NCI-H1417 (cell line): ENCODE measurements around the gene TCF3.
A peak's percentile ranks its signal among the peaks of the same experiment; 100 is the strongest.

Experiments used
- DNase-seq, 3 experiments: peaks; one replicate each; lab custom pipeline; 2025; lab: John Stamatoyannopoulos, UW

Gene TCF3

GRCh38 chr19:1580957-1581356, 71.5 kb downstream of the TCF3 start:
- no peak for DNase-seq

DNA sequence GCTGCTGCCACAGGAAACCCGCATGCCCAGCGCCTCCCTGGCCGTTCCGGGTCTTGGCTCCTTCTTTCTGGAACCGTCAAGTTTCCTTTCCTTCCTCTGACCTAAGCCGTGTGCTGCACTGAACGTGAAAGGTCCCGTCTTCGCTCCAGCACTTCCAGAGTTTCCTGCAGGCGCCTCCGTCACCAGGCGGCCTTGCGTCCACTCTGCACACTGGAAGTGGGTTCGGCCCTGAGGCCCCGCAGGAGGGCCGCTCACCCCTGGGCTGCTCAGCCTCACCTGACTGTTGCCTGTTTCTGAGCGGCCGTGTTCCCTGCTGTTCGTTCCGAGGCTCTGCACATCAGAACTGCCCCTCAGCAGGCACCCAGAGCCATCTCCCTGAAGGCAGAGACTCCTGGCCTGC, 72.0 kb downstream of the TCF3 start:
- no peak for DNase-seq

DNA sequence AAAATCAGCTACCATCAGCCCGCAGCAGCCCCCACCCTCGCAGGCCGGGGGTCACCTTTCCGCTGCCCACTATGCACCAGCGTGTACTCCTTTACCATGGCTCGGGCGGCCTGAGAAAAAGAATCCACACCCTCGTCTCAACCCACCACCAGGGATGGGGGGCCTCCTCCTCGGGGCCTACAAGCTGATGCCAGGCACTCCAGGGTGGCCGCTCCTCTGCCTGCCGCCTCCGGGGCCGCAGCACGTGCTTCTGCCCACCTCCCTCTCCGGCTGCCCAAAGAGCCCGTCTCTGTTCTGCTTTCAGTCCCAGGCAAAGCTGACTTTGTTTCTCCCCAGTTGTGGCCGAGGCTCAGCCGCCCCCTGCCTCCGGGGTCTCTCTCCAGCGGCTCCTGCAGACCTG, 73.2 kb downstream of the TCF3 start:
- DNase-seq, result no peak

GRCh38 chr19:1577929-1578618, 74.3 kb downstream of the TCF3 start:
- DNase-seq, result peak in 1 of 3 experiments; percentile 46

DNA sequence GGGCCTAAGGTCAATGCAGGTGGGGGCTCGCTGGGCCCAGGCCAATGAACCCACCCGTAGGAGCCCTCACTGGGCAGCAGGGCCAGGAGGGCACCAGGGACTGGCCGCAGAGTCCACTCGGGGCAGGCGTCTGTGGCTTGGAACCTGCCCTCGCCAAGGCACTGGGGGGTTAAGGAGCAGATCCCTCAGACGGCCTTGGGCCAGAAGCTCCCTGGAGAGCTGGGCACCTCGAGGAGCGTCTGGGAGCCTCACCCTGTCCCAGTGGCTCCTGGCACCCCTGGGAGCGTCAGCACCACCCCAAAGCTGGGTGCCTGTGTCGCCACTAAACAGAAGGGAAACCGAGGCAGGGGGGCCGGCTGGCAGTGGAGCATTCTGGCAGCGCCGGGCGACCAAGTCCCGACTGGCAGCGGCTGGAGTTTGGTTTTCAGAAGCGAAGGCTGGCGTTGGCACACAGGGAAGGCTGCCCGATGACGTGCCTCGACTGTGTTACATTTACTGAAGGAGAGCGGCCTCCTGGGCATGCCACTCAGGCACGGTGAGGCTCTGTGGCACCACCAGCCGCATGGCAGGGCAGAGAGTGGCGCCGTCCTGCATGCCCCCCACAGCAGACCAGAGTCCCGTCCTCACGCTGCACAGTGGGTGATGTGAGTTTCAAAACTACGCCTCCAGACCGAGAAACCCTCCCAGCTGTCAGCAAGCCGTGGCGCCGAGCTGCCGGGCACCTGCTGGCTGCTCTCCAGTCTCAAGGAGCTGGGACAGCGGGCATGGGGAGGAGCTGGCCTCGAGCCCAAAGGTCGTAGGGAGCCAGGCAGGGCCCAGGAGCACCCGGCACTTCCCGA, 75.1 kb downstream of the TCF3 start:
- DNase-seq, result peak; percentile 48 to 69 (median 68)

- no peak for DNase-seq
Observed at GRCh38 chr19:1576242-1577089, 75.9 kb downstream of the TCF3 start.

DNA sequence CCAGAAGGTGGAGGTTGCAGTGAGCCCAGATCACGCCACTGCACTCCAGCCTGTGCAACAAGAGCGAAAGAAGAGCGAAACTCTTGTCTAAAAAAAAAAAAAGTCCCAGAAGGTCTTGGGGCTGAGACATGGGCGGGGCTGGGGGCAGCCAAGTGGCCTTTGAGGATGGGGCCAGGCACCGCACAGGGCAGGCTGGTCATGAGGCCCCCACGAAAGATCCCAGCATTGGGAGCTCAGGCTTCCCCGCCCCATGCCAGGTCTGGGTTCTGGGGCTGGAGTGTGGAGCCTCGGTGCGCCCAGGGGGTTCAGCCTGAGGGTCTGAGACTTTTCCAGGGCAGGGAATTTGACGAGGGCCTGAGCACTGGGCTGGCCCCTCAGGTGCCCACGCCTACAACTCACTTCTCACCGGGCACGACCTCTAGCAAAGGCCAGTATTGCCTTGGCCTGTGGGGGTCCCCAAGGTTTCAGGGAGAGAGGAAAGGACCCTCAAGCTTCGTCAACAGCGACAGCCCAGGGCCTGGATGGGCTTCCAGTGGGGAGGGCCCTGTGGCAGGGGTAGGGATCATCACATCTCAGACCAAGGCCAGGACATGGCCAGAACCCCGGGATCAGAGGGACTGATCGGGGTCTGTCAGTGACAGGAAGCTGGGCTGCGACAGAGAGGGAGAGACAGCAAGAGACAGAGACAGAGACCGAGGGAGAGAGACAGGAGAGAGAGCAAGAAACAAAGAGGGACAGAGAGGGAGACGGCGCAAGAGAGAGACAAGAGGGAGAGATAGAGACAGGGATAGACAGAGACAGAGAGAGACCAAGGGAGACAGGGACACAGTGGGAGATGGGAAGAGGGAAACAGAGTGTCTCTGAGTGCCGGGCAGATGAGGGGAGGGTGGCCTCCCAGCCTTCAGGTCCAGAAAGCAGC, 76.8 kb downstream of the TCF3 start:
- DNase-seq, result no peak

DNA sequence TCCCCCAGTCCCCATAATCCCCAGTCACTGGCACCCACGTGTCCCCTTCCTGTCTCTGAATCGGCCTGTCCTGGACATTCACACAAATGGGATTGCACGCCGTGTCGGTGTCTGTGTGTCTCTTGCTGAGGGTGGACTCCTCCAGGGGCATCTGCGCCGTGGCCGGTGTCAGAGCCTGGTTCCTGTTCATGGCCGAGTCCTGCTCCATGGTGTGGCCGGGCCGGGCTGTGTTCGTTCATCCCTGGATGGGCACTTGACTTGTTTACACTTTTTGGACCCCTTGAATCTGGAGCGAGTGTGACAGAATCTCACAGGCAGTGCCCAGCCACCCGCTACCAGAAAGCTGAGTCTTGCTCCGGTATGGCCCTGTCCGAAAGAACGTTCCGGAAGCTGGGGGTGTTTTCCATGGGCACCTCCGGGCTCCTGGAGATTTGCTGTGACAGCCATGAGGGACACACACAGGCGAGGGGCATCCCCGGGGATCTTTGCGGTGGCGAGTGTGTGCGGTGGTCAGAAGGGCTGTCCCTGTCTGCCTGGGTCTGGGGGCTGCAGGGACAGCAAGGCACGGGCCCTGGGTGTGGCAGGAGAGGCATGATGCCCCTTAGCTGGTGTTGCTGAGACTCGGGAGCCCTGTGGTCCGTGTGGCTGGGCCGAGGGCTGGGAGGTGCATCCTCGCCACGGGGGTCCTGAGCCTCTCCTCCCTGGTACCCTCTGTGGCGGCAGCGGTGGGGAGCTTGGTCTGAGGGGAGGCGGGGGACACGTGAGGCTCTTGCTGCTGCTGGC, 77.9 kb downstream of the TCF3 start:
- no peak for DNase-seq

- no peak for DNase-seq
Observed at GRCh38 chr19:1572795-1573194, 79.6 kb downstream of the TCF3 start.

- DNase-seq, result no peak
Observed at GRCh38 chr19:1571358-1571757, 81.1 kb downstream of the TCF3 start.

DNA sequence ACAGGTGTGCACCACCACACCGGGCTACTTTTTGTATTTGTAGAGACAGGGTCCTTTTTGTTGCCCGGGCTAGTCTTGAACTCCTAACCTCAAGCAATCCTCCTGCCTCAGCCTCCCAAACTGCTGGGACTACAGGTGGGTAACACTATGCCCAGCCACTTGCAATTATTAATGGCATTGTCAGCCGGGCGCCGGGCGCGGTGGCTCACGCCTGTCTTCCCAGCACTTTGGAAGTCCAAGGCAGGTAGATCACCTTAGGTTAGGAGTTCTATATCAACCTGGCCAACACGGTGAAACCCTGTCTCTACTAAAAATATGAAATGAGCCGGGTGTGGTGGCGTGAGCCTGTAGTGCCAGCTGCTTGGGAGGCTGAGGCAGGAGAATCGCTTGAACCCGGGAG, 81.6 kb downstream of the TCF3 start:
- DNase-seq, result no peak

DNA sequence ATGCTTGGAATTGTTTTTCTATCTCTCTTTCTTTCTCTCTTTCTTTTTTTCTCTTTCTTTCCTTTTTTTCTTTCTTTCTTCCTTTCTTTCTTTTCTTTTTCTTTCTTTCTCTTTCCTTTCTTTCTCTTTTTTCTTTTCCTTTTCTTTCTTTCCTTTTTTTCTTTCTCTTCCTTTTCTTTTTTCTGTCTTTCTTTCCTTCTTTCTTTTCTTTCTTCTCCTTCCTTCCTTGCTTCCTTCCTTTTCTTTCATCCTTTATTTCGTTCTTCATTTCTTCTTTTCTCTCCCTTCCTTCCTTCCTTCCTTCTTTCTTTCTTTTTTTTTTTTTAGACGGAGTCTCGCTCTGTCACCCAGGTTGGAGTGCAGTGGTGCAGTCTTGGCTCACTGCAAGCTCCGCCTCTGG, 82.4 kb downstream of the TCF3 start:
- DNase-seq, result no peak

- peak; percentile 79 to 92 (median 87) for DNase-seq
Observed at GRCh38 chr19:1568320-1569019, 83.9 kb downstream of the TCF3 start, which contains the start of gene MEX3D. TSS of gene MEX3D (minus strand) at chr19:1568325. CDS start at chr19:1568058, 267 bp downstream.

DNA sequence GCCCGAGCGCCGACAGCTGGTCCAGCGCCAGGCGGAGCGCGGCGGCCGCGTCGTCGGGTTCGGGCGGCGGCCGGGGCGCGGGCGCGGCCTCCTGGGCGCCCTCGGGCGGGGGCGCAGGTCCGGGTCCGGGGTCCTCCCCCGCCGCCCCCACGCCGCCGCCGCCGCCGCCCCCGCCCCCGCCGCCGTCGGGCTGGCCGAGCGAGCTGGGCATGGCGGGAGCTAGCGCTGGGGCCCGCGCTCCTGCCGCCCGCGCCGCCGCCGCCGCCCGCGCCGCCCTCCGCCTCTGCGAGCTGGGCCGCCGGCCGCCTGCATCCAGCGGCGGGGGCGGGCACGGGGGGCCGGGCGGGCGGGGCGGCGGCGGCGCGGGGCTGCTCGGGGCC, 84.6 kb downstream of the TCF3 start:
- DNase-seq, result peak in 1 of 3 experiments; percentile 25

GRCh38 chr19:1567116-1567847, 85.1 kb downstream of the TCF3 start:
- DNase-seq, result peak in 2 of 3 experiments; percentile 65 to 74

DNA sequence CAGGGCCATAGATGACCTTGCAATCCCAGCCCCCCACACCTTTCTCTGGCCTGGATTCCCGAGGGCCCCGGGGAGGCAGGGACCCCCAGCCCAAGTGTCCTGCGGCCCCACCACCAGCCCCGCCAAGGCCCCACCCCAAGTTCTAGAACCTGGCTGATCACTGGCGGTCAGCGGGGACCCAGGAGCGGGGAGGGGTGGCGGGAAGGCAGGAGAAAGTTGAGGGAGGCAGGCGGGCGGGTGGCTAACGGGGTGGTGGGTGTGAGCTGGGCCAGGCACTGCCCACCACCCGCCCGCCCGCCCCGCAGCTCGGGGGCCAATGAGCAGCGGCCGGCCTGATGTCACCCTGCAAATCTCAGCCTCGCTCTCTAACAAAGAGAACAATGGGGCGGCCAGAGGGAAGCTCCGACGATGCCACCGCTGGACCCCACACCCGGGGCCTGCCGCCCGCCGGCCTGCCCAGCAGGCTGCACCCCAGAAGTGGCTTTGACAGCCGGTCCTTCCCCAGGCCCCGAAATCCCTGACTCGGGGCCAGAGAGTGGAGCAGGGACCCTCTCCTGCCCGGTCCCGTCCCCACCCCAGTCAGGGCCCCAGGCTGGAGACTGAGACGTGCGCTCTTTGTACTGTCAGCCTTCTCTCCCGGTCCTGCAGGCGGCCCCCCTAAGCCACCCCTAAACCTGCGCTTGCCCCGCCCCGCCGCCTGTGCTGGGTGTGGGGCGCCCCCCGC, 85.9 kb downstream of the TCF3 start:
- peak; percentile 71 to 90 (median 87) for DNase-seq

DNA sequence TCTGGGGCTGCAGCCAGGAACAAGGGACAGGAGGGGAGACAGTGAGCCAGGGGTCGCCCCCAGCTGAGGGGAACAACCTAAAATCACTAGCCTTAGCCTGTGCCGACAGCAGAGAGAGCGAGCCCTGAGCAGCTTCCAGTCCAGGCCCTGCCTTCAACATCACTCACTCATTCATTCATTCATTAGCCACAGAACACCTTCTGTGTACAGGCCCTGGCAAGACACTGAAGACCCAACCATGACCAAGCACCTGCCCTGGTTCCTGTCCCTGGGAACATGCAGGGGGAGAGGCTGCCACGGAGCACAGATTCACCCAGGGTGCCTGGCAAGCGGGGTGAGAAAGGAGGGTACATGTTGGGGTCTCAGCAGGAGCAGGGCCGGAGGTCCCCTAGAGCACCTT, 89.2 kb downstream of the TCF3 start:
- DNase-seq, result no peak

GRCh38 chr19:1561236-1561842, 91.1 kb downstream of the TCF3 start:
- DNase-seq, result no peak
